Measurements from ENCODE around the gene ZDHHC3. TPM values are rescaled to one million over a fixed set of nuclear protein-coding genes. Genes with fewer than 3 reads are reported as not detected.

ZDHHC3 gene
- total RNA-seq, 1 donor from 2014 or later: 66.6 TPM

- H3K9ac ChIP-seq (ENCODE audit: low read length): no peak overlapping the region
- H3K4me3 ChIP-seq (ENCODE audit: insufficient read depth, low read depth, low read length): no peak overlapping the region
- no peaks in the 10 kb centered on the region for H3K36me3 ChIP-seq (ENCODE audit: insufficient read depth, low read length)
- no peak overlapping the region for H3K4me2 ChIP-seq (ENCODE audit: low read length)
- no peaks in the 10 kb centered on the region for H3K9me3 ChIP-seq (ENCODE audit: insufficient read depth, low read depth, low read length)
- peaks cover 1% of the 10 kb centered on the region for H3K4me1 ChIP-seq (ENCODE audit: insufficient read depth, low read length)
- H3K27me3 Mint-ChIP-seq (ENCODE audit: low read depth, unreplicated experiment): no peaks in the 10 kb centered on the region
- no peak overlapping the region for H3K4me3 Mint-ChIP-seq (ENCODE audit: unreplicated experiment)
- no peak for FAIRE-seq
- no peaks in the 10 kb centered on the region for H3K79me2 ChIP-seq (ENCODE audit: insufficient read depth, low read length)
- peaks cover 14% of the 10 kb centered on the region for H3K36me3 Mint-ChIP-seq (ENCODE audit: low read depth, unreplicated experiment)
- no peak for TF ChIP-seq EZH2 (IDR thresholded peaks at IDR 0.05; ENCODE audit: insufficient read depth, low read length)
- TF ChIP-seq CTCF (IDR thresholded peaks at IDR 0.05; ENCODE audit: insufficient read depth, low read depth, low read length): no peak
- no peak overlapping the region for H3K27ac ChIP-seq (ENCODE audit: low read depth, low read length)
- H4K20me1 ChIP-seq (ENCODE audit: insufficient read depth, low read length): no peaks in the 10 kb centered on the region
- DNase-seq (ENCODE audit: low read depth): no peak
- peaks cover 2% of the 10 kb centered on the region for H3K9me3 Mint-ChIP-seq (ENCODE audit: unreplicated experiment)
- no peaks in the 10 kb centered on the region for H3K27me3 ChIP-seq (ENCODE audit: insufficient read depth, low read length)
- no peak overlapping the region for H2AFZ ChIP-seq (ENCODE audit: low read depth, low read length)
- H3K27ac Mint-ChIP-seq (ENCODE audit: unreplicated experiment): no peak overlapping the region
- peaks cover 4% of the 10 kb centered on the region for H3K4me1 Mint-ChIP-seq (ENCODE audit: low read depth, unreplicated experiment)
Observed at GRCh38 chr3:45017821-45018220, 41.8 kb upstream of the ZDHHC3 start.

- Mint-ChIP-seq H3K27me3 (ENCODE audit: low read depth, unreplicated experiment) (no peaks in the 10 kb centered on the region), H3K9me3 (ENCODE audit: unreplicated experiment) (peaks cover 2% of the 10 kb centered on the region), H3K36me3 (ENCODE audit: low read depth, unreplicated experiment) (peaks cover 15% of the 10 kb centered on the region), H3K4me1 (ENCODE audit: low read depth, unreplicated experiment) (peaks cover 13% of the 10 kb centered on the region), H3K4me3 (ENCODE audit: unreplicated experiment) (no peak overlapping the region), H3K27ac (ENCODE audit: unreplicated experiment) (no peak overlapping the region)
- Histone ChIP-seq H4K20me1 (ENCODE audit: insufficient read depth, low read length) (peaks cover under 1% of the 10 kb centered on the region), H3K79me2 (ENCODE audit: insufficient read depth, low read length) (no peaks in the 10 kb centered on the region), H2AFZ (ENCODE audit: low read depth, low read length) (no peak overlapping the region), H3K4me3 (ENCODE audit: insufficient read depth, low read depth, low read length) (no peak overlapping the region), H3K27me3 (ENCODE audit: insufficient read depth, low read length) (no peaks in the 10 kb centered on the region), H3K4me2 (ENCODE audit: low read length) (no peak overlapping the region), H3K4me1 (ENCODE audit: insufficient read depth, low read length) (peaks cover 10% of the 10 kb centered on the region), H3K9ac (ENCODE audit: low read length) (no peak overlapping the region), H3K36me3 (ENCODE audit: insufficient read depth, low read length) (no peaks in the 10 kb centered on the region), H3K9me3 (ENCODE audit: insufficient read depth, low read depth, low read length) (no peaks in the 10 kb centered on the region), H3K27ac (ENCODE audit: low read depth, low read length) (no peak overlapping the region)
- DNase-seq (ENCODE audit: low read depth) (no peak), FAIRE-seq (no peak)
- no peak for TF ChIP-seq EZH2 (IDR thresholded peaks at IDR 0.05; ENCODE audit: insufficient read depth, low read length)
- no peak for TF ChIP-seq CTCF (IDR thresholded peaks at IDR 0.05; ENCODE audit: insufficient read depth, low read depth, low read length)
Observed at GRCh38 chr3:45016916-45017315, 40.9 kb upstream of the ZDHHC3 start.

GRCh38 chr3:45012577-45012976, 36.6 kb upstream of the ZDHHC3 start:
- Histone ChIP-seq H3K4me3 (ENCODE audit: insufficient read depth, low read depth, low read length) (no peak overlapping the region), H4K20me1 (ENCODE audit: insufficient read depth, low read length) (peaks cover 3% of the 10 kb centered on the region), H3K27me3 (ENCODE audit: insufficient read depth, low read length) (no peaks in the 10 kb centered on the region), H3K27ac (ENCODE audit: low read depth, low read length) (peak overlapping the region; percentile 81), H3K79me2 (ENCODE audit: insufficient read depth, low read length) (no peaks in the 10 kb centered on the region), H3K4me2 (ENCODE audit: low read length) (peak overlapping the region; percentile 72), H3K9me3 (ENCODE audit: insufficient read depth, low read depth, low read length) (no peaks in the 10 kb centered on the region), H3K4me1 (ENCODE audit: insufficient read depth, low read length) (peaks cover 26% of the 10 kb centered on the region), H3K36me3 (ENCODE audit: insufficient read depth, low read length) (peaks cover 5% of the 10 kb centered on the region), H2AFZ (ENCODE audit: low read depth, low read length) (no peak overlapping the region), H3K9ac (ENCODE audit: low read length) (peak overlapping the region; percentile 58)
- H3K4me1 Mint-ChIP-seq (ENCODE audit: low read depth, unreplicated experiment): peaks cover 33% of the 10 kb centered on the region
- DNase-seq (ENCODE audit: low read depth) (no peak), FAIRE-seq (no peak)
- H3K27me3 Mint-ChIP-seq (ENCODE audit: low read depth, unreplicated experiment): no peaks in the 10 kb centered on the region
- H3K36me3 Mint-ChIP-seq (ENCODE audit: low read depth, unreplicated experiment): peaks cover 18% of the 10 kb centered on the region
- no peaks in the 10 kb centered on the region for H3K9me3 Mint-ChIP-seq (ENCODE audit: unreplicated experiment)
- H3K4me3 Mint-ChIP-seq (ENCODE audit: unreplicated experiment): peak overlapping the region; percentile 9
- TF ChIP-seq EZH2 (IDR thresholded peaks at IDR 0.05; ENCODE audit: insufficient read depth, low read length) (no peak), CTCF (IDR thresholded peaks at IDR 0.05; ENCODE audit: insufficient read depth, low read depth, low read length) (no peak)
- H3K27ac Mint-ChIP-seq (ENCODE audit: unreplicated experiment): peak overlapping the region; percentile 87
